ENCODE measurements around the gene NEUROD1. TPM values are rescaled to one million over a fixed set of nuclear protein-coding genes. Genes with fewer than 3 reads are reported as not detected.

Gene NEUROD1
- total RNA-seq, 1 donor, result not detected

- H3K79me2 ChIP-seq (ENCODE audit: insufficient read depth, low read length), result no peaks in the 10 kb centered on the region
- H3K4me3 ChIP-seq (ENCODE audit: insufficient read depth, low read length), result no peak overlapping the region
These were observed 5.9 kb downstream of the NEUROD1 start for GRCh38 chr2:181674461-181674860.

GRCh38 chr2:181673173-181673572 lies 7.1 kb downstream of the NEUROD1 start:
- no peak for TF ChIP-seq CTCF (IDR thresholded peaks at IDR 0.05; ENCODE audit: extremely low read depth, low read depth, low read length)
- H3K36me3 ChIP-seq (ENCODE audit: insufficient read depth, low read length), result no peaks in the 10 kb centered on the region
- H3K9me3 ChIP-seq (ENCODE audit: low read depth, low read length), result no peaks in the 10 kb centered on the region
- no peaks in the 10 kb centered on the region for H3K79me2 ChIP-seq (ENCODE audit: insufficient read depth, low read length)
- H3K27me3 ChIP-seq (ENCODE audit: insufficient read depth, low read length), result peaks cover 17% of the 10 kb centered on the region
- H3K27ac ChIP-seq (ENCODE audit: low read depth, low read length), result no peak overlapping the region
- no peaks in the 10 kb centered on the region for H3K4me1 ChIP-seq (ENCODE audit: insufficient read depth, low read length)
- H3K4me2 ChIP-seq (ENCODE audit: insufficient read depth, low read length), result no peak overlapping the region
- DNase-seq (ENCODE audit: insufficient read length, low spot score, missing footprints), result no peak
- no peaks in the 10 kb centered on the region for H4K20me1 ChIP-seq (ENCODE audit: insufficient read depth, low read length)
- H2AFZ ChIP-seq (ENCODE audit: low read length), result no peak overlapping the region
- no peak overlapping the region for H3K4me3 ChIP-seq (ENCODE audit: insufficient read depth, low read length)

More at GRCh38 chr2:181674461-181674860, 5.9 kb downstream of the NEUROD1 start:
- H3K36me3 ChIP-seq (ENCODE audit: insufficient read depth, low read length), result no peaks in the 10 kb centered on the region
- no peak overlapping the region for H2AFZ ChIP-seq (ENCODE audit: low read length)
- no peaks in the 10 kb centered on the region for H3K4me1 ChIP-seq (ENCODE audit: insufficient read depth, low read length)
- H3K27me3 ChIP-seq (ENCODE audit: insufficient read depth, low read length), result peaks cover 20% of the 10 kb centered on the region
- DNase-seq (ENCODE audit: insufficient read length, low spot score, missing footprints), result no peak
- no peak for TF ChIP-seq CTCF (IDR thresholded peaks at IDR 0.05; ENCODE audit: extremely low read depth, low read depth, low read length)
- H3K9me3 ChIP-seq (ENCODE audit: low read depth, low read length), result no peaks in the 10 kb centered on the region
- no peak overlapping the region for H3K27ac ChIP-seq (ENCODE audit: low read depth, low read length)
- H4K20me1 ChIP-seq (ENCODE audit: insufficient read depth, low read length), result no peaks in the 10 kb centered on the region
- H3K4me2 ChIP-seq (ENCODE audit: insufficient read depth, low read length), result no peak overlapping the region

GRCh38 chr2:181672255-181673008 lies 7.9 kb downstream of the NEUROD1 start:
- no peak overlapping the region for H2AFZ ChIP-seq (ENCODE audit: low read length)
- H3K9me3 ChIP-seq (ENCODE audit: low read depth, low read length), result no peaks in the 10 kb centered on the region
- H3K36me3 ChIP-seq (ENCODE audit: insufficient read depth, low read length), result no peaks in the 10 kb centered on the region
- H3K27me3 ChIP-seq (ENCODE audit: insufficient read depth, low read length), result peaks cover 10% of the 10 kb centered on the region
- no peaks in the 10 kb centered on the region for H4K20me1 ChIP-seq (ENCODE audit: insufficient read depth, low read length)
- H3K4me3 ChIP-seq (ENCODE audit: insufficient read depth, low read length), result no peak overlapping the region
- no peak for DNase-seq (ENCODE audit: insufficient read length, low spot score, missing footprints)
- no peak overlapping the region for H3K27ac ChIP-seq (ENCODE audit: low read depth, low read length)
- TF ChIP-seq CTCF (IDR thresholded peaks at IDR 0.05; ENCODE audit: extremely low read depth, low read depth, low read length), result no peak
- H3K4me1 ChIP-seq (ENCODE audit: insufficient read depth, low read length), result no peaks in the 10 kb centered on the region
- H3K79me2 ChIP-seq (ENCODE audit: insufficient read depth, low read length), result no peaks in the 10 kb centered on the region
- H3K4me2 ChIP-seq (ENCODE audit: insufficient read depth, low read length), result no peak overlapping the region

GRCh38 chr2:181670632-181671031 lies 9.7 kb downstream of the NEUROD1 start:
- no peak overlapping the region for H2AFZ ChIP-seq (ENCODE audit: low read length)
- no peak overlapping the region for H3K27ac ChIP-seq (ENCODE audit: low read depth, low read length)
- no peaks in the 10 kb centered on the region for H3K4me1 ChIP-seq (ENCODE audit: insufficient read depth, low read length)
- H4K20me1 ChIP-seq (ENCODE audit: insufficient read depth, low read length), result no peaks in the 10 kb centered on the region
- no peak for DNase-seq (ENCODE audit: insufficient read length, low spot score, missing footprints)
- no peaks in the 10 kb centered on the region for H3K79me2 ChIP-seq (ENCODE audit: insufficient read depth, low read length)
- no peaks in the 10 kb centered on the region for H3K36me3 ChIP-seq (ENCODE audit: insufficient read depth, low read length)
- no peak overlapping the region for H3K4me2 ChIP-seq (ENCODE audit: insufficient read depth, low read length)
- peaks cover 10% of the 10 kb centered on the region for H3K27me3 ChIP-seq (ENCODE audit: insufficient read depth, low read length)
- no peaks in the 10 kb centered on the region for H3K9me3 ChIP-seq (ENCODE audit: low read depth, low read length)
- TF ChIP-seq CTCF (IDR thresholded peaks at IDR 0.05; ENCODE audit: extremely low read depth, low read depth, low read length), result no peak
- H3K4me3 ChIP-seq (ENCODE audit: insufficient read depth, low read length), result no peak overlapping the region

All from osteoblast (primary cell).